ENCODE results near the gene TSPAN33.

TSPAN33 gene

DNA sequence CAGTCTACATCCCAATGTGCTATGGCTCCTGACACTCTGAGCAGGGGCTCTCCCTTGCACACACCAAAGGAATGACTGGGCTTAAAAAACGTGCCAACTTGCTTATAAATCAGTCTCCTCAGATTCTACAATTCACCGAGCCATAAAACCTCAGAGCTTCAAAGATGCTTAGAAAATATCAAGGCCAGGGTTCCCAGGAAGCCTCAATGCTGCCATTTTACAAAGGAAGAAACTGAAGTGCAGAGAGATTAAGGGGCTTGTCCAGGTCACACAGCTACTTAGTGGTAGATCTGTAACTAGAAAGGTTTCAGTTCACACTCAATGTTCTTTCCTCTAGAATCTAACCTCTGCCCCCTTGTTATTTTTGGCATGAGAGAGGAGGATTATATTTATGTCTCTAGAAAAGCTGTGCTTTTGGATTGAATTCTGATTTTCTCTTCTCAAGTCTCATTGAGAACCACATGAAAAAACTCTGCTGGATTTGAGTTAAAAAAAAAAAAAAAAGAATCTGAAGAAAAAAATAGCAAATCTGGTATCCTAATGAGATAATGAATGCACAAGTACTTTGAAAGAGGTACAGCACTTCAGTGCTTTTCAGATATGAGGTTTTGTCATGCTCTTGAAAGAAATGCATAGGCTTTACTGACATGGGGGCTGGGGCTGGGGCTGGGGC lies 22.3 kb upstream of the TSPAN33 start:
- TF ChIP-seq, protein P1, sequence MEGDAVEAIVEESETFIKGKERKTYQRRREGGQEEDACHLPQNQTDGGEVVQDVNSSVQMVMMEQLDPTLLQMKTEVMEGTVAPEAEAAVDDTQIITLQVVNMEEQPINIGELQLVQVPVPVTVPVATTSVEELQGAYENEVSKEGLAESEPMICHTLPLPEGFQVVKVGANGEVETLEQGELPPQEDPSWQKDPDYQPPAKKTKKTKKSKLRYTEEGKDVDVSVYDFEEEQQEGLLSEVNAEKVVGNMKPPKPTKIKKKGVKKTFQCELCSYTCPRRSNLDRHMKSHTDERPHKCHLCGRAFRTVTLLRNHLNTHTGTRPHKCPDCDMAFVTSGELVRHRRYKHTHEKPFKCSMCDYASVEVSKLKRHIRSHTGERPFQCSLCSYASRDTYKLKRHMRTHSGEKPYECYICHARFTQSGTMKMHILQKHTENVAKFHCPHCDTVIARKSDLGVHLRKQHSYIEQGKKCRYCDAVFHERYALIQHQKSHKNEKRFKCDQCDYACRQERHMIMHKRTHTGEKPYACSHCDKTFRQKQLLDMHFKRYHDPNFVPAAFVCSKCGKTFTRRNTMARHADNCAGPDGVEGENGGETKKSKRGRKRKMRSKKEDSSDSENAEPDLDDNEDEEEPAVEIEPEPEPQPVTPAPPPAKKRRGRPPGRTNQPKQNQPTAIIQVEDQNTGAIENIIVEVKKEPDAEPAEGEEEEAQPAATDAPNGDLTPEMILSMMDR (IDR thresholded peaks at IDR 0.05; ENCODE audit: low read depth, low read length) = no peak
- H3K4me3 ChIP-seq (ENCODE audit: low read depth, low read length) = no peak overlapping the region

DNA sequence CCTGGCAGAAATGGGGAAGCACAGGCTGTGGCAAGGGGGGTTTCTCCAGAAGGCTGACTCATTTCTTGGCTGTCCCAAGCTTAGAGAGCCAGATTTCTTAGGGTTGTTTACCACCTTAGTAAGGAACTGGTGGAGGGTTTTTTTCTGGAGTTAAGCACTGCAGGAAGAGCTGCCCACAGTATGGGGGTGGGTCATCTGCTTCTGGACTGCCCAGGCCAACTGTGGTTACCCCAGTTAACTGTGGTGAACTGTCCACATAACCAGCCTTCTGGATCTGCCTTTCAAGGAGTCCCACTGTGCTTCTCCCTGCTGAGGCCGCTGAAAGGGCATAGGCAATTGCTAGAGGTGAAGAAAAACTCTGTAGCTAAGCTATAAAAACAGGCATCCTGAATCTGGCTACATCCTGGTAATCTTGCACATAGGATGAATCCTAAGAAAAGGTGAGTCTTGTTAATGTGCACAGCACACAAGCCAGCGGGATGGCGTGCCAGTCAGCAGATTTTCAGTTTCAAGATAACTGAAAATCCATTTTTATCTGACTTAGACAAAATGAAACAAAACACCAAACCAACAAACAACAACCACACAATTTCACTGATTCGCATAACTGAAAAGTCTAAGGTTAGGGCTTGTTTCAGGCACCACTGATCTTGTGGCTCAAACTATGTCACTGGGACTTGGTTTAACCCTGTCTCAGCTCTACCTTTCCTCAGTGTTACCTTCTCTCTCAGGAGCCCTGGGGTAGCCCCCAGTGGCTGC lies 21.6 kb upstream of the TSPAN33 start:
- no peak overlapping the region for H3K4me3 ChIP-seq (ENCODE audit: low read depth, low read length)
- TF ChIP-seq, protein P1 (IDR thresholded peaks at IDR 0.05; ENCODE audit: low read depth, low read length) = no peak

DNA sequence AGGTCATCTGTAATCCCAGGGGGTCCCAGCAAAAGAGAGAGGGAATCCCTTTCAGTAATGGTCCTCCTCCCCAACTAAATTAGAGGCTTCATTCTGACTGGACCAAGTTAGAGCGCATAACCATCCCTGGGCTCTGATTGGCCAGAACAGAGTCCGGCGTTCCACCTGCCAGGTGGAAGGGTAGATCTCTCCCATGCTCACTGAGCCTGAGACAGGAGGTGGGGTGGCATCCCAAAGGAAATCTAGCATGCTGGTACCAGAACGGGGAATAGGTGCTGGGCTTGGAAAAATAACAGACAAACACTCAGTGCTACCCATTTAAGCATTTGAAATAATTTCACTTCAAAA lies 21.0 kb upstream of the TSPAN33 start:
- TF ChIP-seq, protein P1 (IDR thresholded peaks at IDR 0.05; ENCODE audit: low read depth, low read length) = no peak
- no peak overlapping the region for H3K4me3 ChIP-seq (ENCODE audit: low read depth, low read length)

DNA sequence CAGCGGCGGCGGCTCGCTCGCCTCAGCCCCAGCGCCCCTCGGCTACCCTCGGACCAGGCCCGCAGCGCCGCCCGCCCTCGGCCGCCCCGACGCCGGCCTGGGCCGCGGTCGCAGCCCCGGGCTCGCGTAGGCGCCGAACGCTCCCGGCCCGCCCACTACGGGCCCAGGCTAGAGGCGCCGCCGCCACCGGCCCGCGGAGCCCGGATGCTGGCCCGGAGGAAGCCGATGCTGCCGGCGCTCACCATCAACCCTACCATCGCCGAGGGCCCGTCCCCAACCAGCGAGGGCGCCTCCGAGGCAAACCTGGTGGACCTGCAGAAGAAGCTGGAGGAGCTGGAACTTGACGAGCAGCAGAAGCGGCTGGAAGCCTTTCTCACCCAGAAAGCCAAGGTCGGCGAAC lies 18.2 kb upstream of the TSPAN33 start:
- TF ChIP-seq, protein P1 (IDR thresholded peaks at IDR 0.05; ENCODE audit: low read depth, low read length) = no peak
- H3K4me3 ChIP-seq (ENCODE audit: low read depth, low read length) = no peak overlapping the region

DNA sequence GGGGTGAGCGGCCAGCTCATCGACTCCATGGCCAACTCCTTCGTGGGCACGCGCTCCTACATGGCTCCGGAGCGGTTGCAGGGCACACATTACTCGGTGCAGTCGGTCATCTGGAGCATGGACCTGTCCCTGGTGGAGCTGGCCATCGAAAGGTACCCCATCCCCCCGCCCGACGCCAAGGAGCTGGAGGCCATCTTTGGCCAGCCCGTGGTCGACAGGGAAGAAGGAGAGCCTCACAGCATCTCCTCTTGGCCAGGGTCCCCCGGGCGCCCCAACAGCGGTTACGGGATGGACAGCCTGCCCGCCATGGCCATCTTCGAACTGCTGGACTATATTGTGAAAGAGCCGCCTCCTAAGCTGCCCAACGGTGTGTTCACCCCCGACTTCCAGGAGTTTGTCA lies 17.4 kb upstream of the TSPAN33 start:
- no peak overlapping the region for H3K4me3 ChIP-seq (ENCODE audit: low read depth, low read length)
- TF ChIP-seq, protein P1 (IDR thresholded peaks at IDR 0.05; ENCODE audit: low read depth, low read length) = no peak

DNA sequence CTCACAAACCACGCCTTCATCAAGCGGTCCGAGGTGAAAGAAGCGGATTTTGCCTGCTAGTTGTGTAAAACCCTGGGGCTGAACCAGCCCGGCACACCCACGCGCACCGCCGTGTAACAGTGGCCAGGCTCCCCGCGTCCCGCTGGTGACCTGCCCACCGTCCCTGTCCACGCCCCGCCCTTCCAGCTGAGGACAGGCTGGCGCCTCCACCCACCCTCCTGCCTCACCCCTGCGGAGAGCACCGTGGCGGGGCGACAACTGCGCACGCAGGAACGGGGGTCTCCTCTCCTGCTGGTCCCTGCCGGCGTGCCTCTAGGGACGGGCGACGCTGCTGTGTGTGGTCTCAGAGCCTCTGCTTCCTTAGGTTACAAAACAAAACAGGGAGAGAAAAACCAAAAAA lies 16.9 kb upstream of the TSPAN33 start:
- TF ChIP-seq, protein P1 (IDR thresholded peaks at IDR 0.05; ENCODE audit: low read depth, low read length) = no peak
- H3K4me3 ChIP-seq (ENCODE audit: low read depth, low read length) = no peak overlapping the region

DNA sequence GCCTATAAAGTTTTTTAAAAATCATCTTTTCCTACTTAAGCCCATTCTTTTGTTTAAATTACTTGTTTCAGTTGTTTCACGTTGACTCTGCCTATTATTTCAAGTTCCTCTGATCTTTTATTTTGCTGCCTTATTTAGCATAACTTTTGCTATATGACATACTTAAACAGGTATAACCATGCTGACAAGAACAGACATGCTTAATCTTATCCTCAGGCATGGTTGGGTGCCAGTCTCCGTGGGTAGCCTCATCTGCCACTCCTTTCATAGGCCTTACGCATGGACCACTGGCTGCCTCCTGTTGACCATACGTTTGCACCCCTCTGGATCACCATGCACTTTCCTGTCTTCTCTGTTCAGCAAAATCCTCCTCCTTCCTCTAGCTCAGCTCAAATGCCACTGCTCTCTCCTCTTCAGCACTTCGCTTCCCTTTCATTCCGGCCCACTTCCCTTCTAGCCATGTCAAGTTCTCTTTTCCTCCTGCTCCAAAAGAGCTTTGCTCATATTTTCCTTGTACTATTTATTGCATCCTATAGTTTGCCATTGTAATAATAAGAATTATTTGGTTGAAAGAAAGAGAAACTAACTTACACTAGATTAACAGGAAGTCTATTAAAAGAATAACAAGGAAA lies 10.0 kb upstream of the TSPAN33 start:
- H3K4me3 ChIP-seq (ENCODE audit: low read depth, low read length) = no peak overlapping the region
- TF ChIP-seq, protein P1 (IDR thresholded peaks at IDR 0.05; ENCODE audit: low read depth, low read length) = no peak

All from WI38 (cell line).